KOPT-K1 (cell line): ENCODE results near the gene ABAT.
A peak's percentile ranks its signal among the peaks of the same experiment; 100 is the strongest.
"Not testable (repeated sequence)": the region's sequence is repeated elsewhere in the genome, so short reads cannot be mapped to it uniquely, and the experiment has no call there.

Experiments used
- H3K27ac ChIP-seq: fragments of 200-600 bp; sonication (generic); 2 replicates; pipeline ENCODE4 v1.5.1; 2016; ENCODE audit warnings: antibody characterized with exemption, mild to moderate bottlenecking, low read depth, low read length; ENCODE audit not compliant: poor library complexity, severe bottlenecking
- H3K36me3 ChIP-seq: fragments of 200-600 bp; sonication (generic); 2 replicates; pipeline ENCODE4 v1.5.1; 2017; ENCODE audit warnings: antibody characterized with exemption, mild to moderate bottlenecking, low read length, moderate library complexity; ENCODE audit not compliant: insufficient read depth
- H3K9me3 ChIP-seq: fragments of 200-600 bp; sonication (generic); 2 replicates; pipeline ENCODE4 v1.5.1; 2017; ENCODE audit warnings: antibody characterized with exemption, low read length, mild to moderate bottlenecking; ENCODE audit not compliant: insufficient read depth, poor library complexity, severe bottlenecking

The ABAT gene

DNA sequence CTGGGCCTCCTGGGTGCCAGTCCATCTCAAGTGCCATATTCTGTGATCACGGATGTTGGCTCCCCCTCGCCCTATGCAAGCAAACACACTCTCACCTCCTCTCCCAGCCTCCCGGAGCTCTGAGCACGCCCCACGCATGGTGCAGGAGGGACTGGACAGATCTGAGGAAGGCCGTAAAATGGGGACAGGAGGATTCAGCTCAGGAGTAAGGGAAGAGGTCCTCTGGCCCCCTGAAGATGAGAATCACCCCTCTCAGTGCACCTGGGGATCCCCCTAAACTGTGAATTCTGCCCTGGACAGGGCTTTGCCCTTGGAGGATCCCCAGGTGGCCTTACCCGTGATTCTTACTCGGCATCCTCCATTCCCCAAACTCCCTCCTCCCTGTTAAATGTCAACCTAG lies 107.4 kb downstream of the ABAT start:
- H3K27ac ChIP-seq, result no peak overlapping the region
- no peaks in the 10 kb centered on the region for H3K36me3 ChIP-seq

DNA sequence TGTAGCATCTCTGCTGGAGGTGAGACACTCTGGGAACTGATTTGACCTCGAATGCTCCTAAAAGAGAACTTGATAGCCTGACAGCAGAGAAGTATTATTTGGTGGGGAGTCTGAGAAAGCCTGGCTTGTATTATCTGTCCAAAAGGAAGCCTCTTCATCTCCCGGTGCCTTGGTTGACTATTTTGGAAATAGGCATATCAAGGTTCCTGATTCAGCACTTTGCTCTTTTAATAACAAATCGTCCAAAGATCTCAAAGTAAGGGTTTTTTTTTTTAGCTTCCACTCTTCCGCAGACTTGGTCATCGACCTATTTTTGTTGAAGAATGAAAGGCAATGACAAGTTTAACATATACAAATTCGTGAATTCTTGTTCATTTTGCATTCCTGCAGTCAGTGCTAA lies 108.3 kb downstream of the ABAT start:
- no peaks in the 10 kb centered on the region for H3K9me3 ChIP-seq
- H3K27ac ChIP-seq, result no peak overlapping the region
- no peaks in the 10 kb centered on the region for H3K36me3 ChIP-seq

More for the DNA sequence above, 107.4 kb downstream of the ABAT start:
- H3K9me3 ChIP-seq, result no peaks in the 10 kb centered on the region

DNA sequence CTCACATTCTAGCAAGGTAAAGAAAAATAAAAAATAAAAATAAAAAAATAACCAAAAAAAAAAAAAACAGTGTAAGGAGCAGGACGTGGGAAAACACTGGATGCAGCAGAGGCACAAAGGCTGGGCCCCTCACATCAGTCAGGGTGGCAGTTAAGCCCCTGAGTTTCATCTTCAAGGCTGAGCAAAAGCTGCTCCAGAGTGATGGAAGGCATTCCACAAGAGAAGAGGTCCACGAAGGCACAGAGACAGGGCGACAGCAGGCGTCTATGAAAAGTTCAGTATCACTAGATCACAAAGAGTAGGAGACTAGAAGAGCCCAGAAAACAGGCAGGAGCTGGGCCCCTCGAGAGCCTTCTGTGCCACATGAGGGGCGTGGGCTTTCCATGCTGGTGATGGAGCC lies 111.0 kb downstream of the ABAT start:
- Histone ChIP-seq H3K27ac (no peak overlapping the region), H3K9me3 (no peaks in the 10 kb centered on the region), H3K36me3 (no peaks in the 10 kb centered on the region)

DNA sequence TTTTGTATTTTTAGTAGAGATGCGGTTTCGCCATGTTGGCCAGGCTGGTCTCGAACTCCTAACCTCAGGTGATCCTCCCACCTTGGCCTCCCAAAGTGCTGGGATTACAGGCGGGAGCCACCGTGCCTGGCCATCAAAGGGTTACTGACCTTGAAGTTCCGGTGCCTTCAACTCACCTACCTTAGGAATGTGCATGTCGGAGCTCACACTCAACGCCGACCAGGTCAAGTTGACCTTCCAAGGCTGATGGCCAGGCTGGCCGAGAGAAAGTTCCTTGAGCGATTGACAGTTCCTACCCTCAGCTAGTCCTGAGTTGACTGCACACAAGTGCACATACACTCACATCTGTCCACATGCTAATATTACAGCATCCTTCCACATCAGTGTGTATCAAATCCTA lies 111.9 kb downstream of the ABAT start:
- H3K27ac ChIP-seq, H3K9me3 ChIP-seq, H3K36me3 ChIP-seq: not testable (repeated sequence)

DNA sequence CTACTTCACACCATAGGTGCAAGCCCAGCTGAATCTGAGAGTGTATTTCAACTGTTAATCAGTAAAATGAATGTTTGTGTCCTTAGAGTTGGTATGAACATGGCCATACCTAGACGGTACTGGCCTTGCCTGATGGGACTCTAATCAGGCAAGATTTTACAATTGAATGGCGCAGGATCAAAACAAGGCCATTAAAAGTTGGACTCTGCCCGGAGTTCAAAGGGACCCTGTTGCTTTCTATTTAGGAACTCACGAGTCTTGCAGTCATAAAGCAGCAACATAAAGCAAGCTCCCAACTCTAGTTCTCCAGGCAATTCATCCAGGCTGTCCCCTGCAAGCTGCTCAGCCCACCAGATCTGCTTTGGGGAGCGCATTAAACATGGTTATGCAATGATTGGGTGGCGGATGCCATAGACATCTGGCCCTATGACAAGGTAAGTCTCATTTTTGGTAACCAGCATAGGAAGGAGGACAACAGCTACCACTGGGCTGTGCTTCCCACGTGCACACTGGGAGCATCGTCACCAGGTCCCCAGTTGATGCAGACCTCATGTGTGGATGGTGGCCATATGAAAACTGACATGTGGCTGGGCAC lies 114.3 kb downstream of the ABAT start:
- Histone ChIP-seq H3K36me3 (peaks cover 6% of the 10 kb centered on the region; the same call in 1 of the 2 replicates), H3K9me3 (no peaks in the 10 kb centered on the region), H3K27ac (no peak overlapping the region)

DNA sequence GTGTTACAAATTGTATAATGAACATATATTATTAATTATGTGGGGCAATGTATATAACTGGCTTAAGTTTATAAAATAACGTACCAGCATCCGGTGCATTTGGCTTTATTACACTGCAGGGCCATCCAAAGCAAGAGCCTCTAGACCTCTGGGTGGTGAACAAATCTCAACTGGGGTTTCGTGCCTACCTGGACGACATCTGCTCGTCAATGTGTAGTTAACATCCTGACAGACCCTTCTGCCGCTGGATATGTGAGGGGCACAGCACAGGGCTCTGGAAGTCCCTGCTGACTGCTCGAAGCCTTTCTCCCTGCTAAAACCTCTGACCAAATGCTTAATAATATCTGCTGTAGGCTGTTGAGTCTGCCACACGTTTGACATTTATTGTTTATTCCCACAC lies 120.7 kb downstream of the ABAT start:
- Histone ChIP-seq H3K36me3 (peaks cover 17% of the 10 kb centered on the region), H3K9me3 (no peaks in the 10 kb centered on the region), H3K27ac (peak overlapping the region; percentile 98)

DNA sequence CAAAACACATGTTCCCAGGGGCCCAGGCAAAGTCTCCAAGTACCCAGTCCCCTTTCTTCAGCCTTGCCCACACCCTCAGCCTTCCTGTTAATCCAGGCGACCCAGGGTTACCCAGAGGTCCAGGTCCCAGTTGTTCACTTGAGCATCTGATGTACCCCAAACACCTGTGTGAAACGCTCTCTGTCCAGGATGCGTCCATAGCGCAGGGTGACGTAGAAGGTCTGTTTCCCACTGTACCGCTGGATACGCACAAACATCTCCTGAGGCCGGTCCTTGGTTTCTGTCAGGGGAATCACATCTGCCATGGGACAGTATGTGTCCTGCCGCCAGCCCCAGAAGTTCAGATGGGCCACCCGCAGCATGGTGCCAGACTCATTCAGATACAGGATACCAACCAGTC lies 121.4 kb downstream of the ABAT start:
- peaks cover 24% of the 10 kb centered on the region for H3K36me3 ChIP-seq
- H3K27ac ChIP-seq, result peak overlapping the region; percentile 98
- H3K9me3 ChIP-seq, result no peaks in the 10 kb centered on the region

DNA sequence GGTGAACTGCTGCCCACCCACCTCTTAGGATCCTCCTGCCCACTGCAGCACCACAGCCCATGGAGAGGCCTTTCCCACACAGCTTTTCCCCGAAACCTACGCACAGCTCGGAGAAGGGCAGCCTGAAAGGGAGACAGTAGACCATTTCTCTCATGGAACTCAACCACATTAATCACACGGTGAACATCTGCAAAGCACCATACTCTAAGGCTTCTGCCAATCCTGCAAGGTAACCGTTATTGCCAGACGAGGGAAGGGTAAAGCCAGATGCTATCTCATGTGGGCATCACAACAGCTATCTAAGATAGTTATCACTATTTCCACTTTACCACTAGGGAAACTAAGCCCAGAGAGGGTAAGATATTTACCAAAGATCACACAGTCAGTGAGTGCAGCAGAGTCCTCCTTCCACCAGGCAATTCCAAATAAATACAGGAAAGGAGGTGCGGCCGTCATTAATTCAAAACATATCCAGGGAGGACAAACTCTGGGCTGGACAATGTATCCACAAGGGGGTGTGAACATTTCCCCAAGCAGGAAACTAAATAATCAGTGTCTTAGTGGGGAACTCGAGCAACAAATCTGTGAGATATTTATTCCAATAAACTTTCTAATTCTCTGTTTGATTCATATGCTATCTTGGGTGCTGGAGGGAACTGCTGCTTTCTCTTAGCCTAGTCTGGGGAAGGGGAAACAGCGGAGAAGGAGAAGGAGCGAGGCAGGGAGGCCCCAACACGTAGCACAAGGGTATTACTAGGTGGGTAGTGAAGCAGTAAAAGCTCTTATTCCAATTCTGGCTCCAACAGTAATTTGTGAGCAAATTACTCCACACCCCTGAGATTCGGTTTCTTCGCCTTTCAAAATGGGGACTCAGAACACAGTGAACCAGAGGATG lies 122.3 kb downstream of the ABAT start:
- Histone ChIP-seq H3K9me3 (no peaks in the 10 kb centered on the region), H3K27ac (peak overlapping the region; percentile 98), H3K36me3 (peaks cover 33% of the 10 kb centered on the region)

DNA sequence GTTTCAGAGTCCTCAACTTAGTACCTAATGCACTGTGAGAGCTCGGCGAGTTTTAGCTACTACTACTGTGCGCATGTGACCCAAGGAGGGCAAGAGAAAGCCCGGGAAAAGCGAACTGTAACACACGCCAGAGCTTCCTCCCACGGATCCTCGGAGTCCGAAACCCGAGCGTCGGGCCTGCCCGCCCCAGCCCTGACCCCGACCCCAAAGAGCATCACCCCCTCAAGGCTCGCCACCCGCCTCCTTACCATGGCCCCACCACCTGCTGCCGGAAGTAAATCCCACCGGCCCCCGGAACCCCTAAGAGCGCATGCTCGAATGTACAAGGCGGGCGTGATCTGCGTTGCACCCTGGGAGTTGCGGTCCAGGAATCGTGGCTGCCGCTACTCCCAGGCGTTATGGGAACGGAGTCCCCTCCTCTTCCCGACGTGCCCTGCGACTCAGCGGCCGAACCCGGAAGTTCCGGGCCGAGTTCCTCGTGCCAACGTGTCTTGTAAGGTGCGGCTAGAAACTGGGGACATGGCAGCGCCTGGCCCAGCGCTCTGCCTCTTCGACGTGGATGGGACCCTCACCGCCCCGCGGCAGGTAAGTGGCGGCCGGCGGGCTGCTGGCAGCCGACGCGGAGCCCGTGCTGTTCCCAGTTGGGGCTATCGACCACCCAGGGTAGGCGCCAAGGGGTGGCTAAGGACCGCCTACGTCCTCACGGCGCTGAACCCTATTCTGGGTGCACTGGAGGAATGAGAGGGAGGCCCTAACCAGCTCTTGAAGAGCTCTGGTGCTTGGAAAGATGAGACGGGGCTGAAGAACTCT lies 123.2 kb downstream of the ABAT start, which contains the start of the genes PMM2 and TMEM186:
Gene PMM2, plus strand, starts transcription at position 476 of the 810 bp plus-strand sequence. Its CDS starts 44 bp downstream, at position 520.
Gene TMEM186, minus strand, starts transcription at position 276 of the 810 bp plus-strand sequence. Its CDS starts 25 bp downstream, at position 251.
- Histone ChIP-seq H3K36me3 (peaks cover 39% of the 10 kb centered on the region), H3K9me3 (no peaks in the 10 kb centered on the region), H3K27ac (peak within 1 kb of the TSS; percentile 98)

DNA sequence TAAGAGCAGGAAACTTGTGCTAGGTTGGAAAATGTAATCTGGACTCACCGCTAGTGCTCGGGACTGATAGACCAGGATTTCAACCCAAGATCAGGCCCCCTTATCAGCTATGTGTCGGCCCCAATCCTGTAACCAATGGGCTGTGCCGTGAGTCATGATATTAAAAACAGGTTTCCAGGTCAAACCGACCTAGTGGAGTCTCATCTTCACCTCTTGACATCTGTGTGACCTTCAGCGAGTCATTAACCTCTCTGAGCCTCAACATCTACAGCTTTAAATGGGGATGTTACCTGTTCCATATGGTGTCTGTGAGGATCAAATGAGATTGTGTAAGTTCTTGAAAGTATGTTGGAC lies 123.7 kb downstream of the ABAT start:
- H3K9me3 ChIP-seq, result no peaks in the 10 kb centered on the region
- H3K27ac ChIP-seq, result peak overlapping the region; percentile 98
- H3K36me3 ChIP-seq, result peaks cover 41% of the 10 kb centered on the region

DNA sequence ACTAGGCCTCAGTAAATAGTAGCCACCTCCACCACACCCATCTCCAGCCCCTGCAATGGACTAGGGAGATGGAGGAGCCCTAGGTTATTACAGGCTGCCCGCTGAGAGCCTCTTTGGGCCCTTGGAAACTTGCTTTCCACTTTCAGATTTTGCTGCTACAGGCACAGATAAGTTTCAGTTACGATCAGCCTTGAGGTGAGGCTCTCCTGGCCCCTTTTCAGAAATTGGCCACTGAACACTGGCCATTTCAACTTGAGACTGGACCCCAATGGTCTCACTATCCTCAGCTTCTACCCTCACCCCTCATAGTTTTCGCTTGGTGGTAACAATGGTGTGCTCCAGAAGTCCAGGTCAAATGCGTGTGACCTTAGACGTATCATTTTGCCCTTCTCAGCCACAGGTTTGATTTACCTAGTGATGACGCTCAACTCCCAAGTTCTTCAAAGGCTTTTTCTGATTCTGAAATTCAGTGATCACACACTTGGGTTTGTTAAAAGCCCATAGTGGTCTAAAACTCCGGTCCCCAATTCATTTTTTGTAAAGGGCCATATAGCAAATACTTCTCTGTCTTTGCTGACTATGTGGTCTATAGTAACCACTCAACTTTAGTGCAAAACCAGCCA lies 124.2 kb downstream of the ABAT start:
- no peaks in the 10 kb centered on the region for H3K9me3 ChIP-seq
- H3K27ac ChIP-seq, result peak overlapping the region; percentile 98
- H3K36me3 ChIP-seq, result peaks cover 46% of the 10 kb centered on the region

DNA sequence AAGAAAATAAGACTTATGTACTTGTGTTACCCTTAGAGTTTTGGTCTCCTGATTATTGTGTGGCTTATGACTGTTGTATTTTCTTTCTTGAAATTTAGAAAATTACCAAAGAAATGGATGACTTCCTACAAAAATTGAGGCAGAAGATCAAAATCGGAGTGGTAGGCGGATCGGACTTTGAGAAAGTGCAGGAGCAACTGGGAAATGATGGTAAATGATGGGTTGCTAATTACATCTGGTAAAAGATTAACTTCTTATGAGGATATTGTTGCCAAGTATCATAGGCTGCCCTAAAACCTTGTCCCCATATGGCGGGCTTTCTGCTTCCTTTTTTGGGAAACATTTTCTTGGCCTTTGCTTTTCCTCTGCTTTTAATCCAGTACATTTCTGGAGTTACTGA lies 127.3 kb downstream of the ABAT start:
- Histone ChIP-seq H3K27ac (no peak overlapping the region), H3K9me3 (no peaks in the 10 kb centered on the region), H3K36me3 (peaks cover 77% of the 10 kb centered on the region)

DNA sequence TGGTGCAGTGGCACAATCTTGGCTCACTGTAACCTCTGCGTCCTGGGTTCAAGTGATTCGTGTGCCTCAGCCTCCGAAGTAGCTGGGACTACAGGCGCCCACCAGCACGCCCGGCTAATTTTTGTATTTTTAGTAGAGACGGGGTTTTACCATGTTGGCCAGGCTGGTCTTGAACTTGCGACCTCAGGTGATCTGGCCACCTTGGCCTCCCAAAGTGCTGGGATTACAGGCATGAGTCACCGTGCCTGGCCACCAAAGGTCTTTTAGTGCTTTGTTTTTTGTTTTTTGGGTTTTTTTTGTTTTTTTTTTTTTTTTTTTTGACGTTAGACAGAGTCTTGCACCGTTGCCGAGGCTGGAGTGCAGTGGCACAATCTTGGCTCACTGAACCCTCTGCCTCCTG lies 129.3 kb downstream of the ABAT start:
- H3K36me3 ChIP-seq, result peaks cover 97% of the 10 kb centered on the region
- H3K9me3 ChIP-seq, H3K27ac ChIP-seq: not testable (repeated sequence)

DNA sequence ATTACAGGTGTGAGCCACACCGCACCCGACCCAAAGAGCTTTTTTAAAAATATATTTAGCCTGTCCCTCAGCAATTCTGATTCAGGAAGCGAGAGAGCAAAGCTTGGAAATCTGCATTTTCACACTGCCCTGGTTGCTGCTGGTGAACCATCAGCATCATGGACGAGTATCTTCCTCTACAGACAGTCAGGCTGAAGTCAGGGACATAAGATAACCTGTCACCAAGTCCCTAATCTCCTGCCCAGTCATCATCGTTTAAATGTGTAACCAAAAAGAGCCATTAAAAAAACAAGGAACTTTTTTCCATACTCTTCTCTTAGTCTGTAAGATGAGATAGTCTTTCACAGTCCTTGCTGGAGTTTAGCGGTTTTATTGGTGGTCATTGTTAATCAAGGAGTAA lies 129.9 kb downstream of the ABAT start:
- H3K36me3 ChIP-seq, result peaks cover 100% of the 10 kb centered on the region
- no peak overlapping the region for H3K27ac ChIP-seq
- no peaks in the 10 kb centered on the region for H3K9me3 ChIP-seq
